22Rv1 (cell line): ENCODE measurements around the gene KRT27.

Experiments used
- H3K27ac ChIP-seq: fragments of 450-650 bp; 2 replicates; pipeline ENCODE4 v1.5.1; 2017
- CTCF ChIP-seq: fragments of 450-650 bp; IDR thresholded peaks from 2 replicates; pipeline ENCODE4 v1.5.1; 2017; ENCODE audit warnings: mild to moderate bottlenecking
- ZFX ChIP-seq: fragments of 450-650 bp; IDR thresholded peaks from 2 replicates; pipeline ENCODE4 v1.6.1; 2017; ENCODE audit warnings: antibody characterized with exemption, borderline replicate concordance

The KRT27 gene

GRCh38 chr17:40727447-40728231, 54.7 kb downstream of the KRT27 start:
- no peak overlapping the region for H3K27ac ChIP-seq
- TF ChIP-seq CTCF (no peak), ZFX (no peak)

DNA sequence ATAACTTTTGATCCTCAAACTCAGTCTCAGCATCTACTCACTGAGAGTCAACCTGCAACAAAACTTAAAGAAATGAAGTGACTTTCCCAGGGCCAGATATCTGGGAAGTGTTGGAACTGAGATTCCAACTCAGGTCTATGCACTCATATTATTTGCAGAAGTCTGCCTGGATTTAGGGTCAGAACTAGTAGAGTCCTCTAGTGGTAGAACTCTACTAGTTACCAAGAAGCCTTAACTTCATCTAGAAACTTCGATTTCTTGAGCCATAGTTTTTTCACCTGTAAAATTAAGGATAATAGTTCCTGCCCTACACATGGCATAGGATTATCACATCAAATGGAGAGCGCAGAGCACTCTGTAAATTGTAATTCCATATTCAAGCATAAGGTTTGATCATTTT, 55.4 kb downstream of the KRT27 start:
- peak; percentile 28; the same call in 1 of the 2 replicates for TF ChIP-seq CTCF
- no peak for TF ChIP-seq ZFX
- H3K27ac ChIP-seq = no peak overlapping the region
